Measurements from ENCODE around the gene BCL6B.

DNA sequence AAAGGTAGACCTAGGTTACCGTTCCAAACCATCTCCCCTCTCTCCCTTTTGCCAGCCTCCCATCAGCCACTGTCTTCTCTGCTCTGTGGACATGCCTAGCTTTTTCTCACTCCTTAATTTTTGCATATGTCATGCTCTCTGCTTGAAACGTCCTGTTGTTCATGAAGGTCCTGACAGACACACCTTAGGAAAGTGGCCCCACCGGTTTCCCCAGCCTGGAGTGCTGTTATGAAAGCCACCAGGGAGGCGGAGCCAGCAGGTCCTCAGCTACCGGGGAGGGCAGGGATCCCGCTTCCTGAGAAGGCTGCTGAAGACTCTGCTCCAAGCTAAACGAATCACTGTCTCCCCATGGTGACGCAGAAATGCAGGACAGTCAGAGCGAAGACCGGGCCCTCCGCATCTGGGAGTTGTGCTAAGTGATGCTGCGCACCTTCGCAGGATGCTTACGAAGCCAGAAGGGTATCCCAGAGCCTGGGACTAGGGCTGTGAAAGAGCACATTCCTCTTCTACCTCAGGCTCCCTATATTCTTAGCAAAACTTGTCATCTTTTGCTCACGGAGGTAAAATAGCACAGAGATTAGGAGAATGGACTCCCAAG, 23.4 kb downstream of the BCL6B start:
- no peak for TF ChIP-seq POLR2A (IDR thresholded peaks at IDR 0.05; ENCODE audit: low read depth, low read length)
- TF ChIP-seq POLR2AphosphoS5 (IDR thresholded peaks at IDR 0.05; ENCODE audit: low read depth, low read length), result no peak
- no peak for TF ChIP-seq TAF1 (IDR thresholded peaks at IDR 0.05; ENCODE audit: borderline replicate concordance, low read depth, low read length)
